ENCODE measurements around the gene TEC.
"Not testable (repeated sequence)": the region's sequence is repeated elsewhere in the genome, so short reads cannot be mapped to it uniquely, and the experiment has no call there.

Gene TEC

DNA sequence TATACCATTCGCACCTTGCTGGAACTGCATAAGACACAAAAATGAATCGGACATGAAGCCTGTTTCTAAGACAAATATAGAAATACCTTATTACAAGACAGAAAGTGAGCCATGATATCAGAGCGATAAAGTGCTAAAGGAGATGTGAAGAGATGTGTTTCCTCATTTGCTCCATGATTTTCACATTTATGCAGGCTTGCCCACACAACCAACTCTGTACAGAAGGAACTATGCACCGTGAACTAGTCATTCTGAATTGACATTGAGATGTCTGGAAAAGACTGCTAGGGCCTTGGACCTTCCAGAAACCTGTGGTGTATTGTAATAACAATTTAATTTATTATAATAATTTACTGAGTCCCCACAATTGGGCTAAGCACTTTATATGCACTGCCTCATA lies 97.0 kb downstream of the TEC start:
- no peaks in the 10 kb centered on the region for H3K27me3 ChIP-seq (ENCODE audit: control insufficient read depth, insufficient read depth, low read length, poor library complexity, severe bottlenecking)
- no peaks in the 10 kb centered on the region for H3K4me1 ChIP-seq (ENCODE audit: control insufficient read depth, insufficient read depth, low read length)
- 64 to 67% methylated on average over 4 of the region's 4 CpGs for WGBS, 2 experiments
- no peak overlapping the region for H3K27ac ChIP-seq (ENCODE audit: insufficient read depth, low read depth, low read length, poor library complexity, severe bottlenecking)
- H3K4me3 ChIP-seq (ENCODE audit: insufficient read depth, low read depth, low read length), result no peak overlapping the region
- no peaks in the 10 kb centered on the region for H3K9me3 ChIP-seq (ENCODE audit: control insufficient read depth, low read length)
- H3K36me3 ChIP-seq (ENCODE audit: control insufficient read depth, insufficient read depth, low read length), result no peaks in the 10 kb centered on the region

- Histone ChIP-seq H3K4me1 (ENCODE audit: control insufficient read depth, insufficient read depth, low read length) (no peaks in the 10 kb centered on the region), H3K27ac (ENCODE audit: insufficient read depth, low read depth, low read length, poor library complexity, severe bottlenecking) (no peak overlapping the region), H3K9me3 (ENCODE audit: control insufficient read depth, low read length) (no peaks in the 10 kb centered on the region), H3K27me3 (ENCODE audit: control insufficient read depth, insufficient read depth, low read length, poor library complexity, severe bottlenecking) (no peaks in the 10 kb centered on the region), H3K4me3 (ENCODE audit: insufficient read depth, low read depth, low read length) (no peak overlapping the region), H3K36me3 (ENCODE audit: control insufficient read depth, insufficient read depth, low read length) (no peaks in the 10 kb centered on the region)
- WGBS, 2 experiments, result 0% methylated on average over 1 of the region's 1 CpG
Measured at GRCh38 chr4:48169636-48170035, 100.0 kb downstream of the TEC start.

DNA sequence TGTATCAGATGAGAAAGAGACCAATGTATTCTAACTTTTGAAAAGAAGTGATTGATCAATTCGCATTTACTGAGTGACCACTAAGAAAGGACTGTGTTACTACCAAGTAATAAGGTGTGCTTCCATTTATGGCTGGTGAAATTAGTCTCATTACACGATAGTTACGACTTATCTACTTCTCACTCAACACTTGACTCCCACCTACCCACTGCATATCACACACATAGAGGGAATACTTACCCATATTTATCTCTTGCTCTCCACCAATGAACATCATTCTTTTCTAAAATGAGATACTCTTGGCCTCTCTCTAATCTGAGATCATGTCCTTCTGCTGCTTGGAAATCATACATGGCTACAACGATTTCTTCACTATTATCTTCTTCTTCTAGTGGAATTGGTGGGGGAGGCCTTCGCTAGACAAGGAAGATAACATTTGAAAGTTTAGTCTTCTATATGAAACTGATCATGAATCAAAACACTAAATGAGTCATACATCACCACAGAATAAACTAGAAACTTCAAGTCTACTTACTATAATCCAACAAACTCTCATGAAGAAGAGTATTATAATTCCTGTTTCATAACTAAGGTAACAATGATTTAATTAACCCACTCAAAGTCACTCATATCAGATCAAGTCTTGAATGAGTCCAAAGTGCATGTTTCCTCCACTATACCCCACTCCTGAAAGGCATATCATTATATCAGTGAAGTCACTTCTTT lies 101.9 kb downstream of the TEC start:
- WGBS, 2 experiments, result 67 to 72% methylated on average over 4 of the region's 5 CpGs
- Histone ChIP-seq H3K27ac (ENCODE audit: insufficient read depth, low read depth, low read length, poor library complexity, severe bottlenecking) (no peak overlapping the region), H3K27me3 (ENCODE audit: control insufficient read depth, insufficient read depth, low read length, poor library complexity, severe bottlenecking) (no peaks in the 10 kb centered on the region), H3K36me3 (ENCODE audit: control insufficient read depth, insufficient read depth, low read length) (no peaks in the 10 kb centered on the region), H3K4me3 (ENCODE audit: insufficient read depth, low read depth, low read length) (no peak overlapping the region), H3K4me1 (ENCODE audit: control insufficient read depth, insufficient read depth, low read length) (no peaks in the 10 kb centered on the region), H3K9me3 (ENCODE audit: control insufficient read depth, low read length) (no peaks in the 10 kb centered on the region)

DNA sequence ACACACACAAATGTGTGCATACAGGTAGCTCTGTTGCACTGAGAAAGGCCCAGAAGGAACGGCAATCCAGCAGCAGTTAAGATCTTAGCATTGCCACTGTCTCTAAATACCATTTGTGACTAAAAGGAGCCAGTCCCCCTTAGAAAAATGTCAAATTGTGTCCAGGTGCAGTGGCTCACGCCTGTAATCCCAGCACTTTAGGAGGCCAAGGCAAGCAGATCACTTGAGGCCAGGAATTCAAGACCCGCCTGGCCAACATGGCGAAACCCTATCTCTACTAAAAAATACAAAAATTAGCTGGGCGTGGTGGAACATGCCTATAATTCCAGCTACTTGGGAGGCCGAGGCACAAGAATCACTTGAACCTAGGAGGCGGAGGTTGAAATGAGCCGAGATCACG lies 105.1 kb downstream of the TEC start:
- not testable (repeated sequence) for H3K27me3 ChIP-seq (ENCODE audit: control insufficient read depth, insufficient read depth, low read length, poor library complexity, severe bottlenecking); H3K36me3 ChIP-seq (ENCODE audit: control insufficient read depth, insufficient read depth, low read length); H3K27ac ChIP-seq (ENCODE audit: insufficient read depth, low read depth, low read length, poor library complexity, severe bottlenecking); H3K9me3 ChIP-seq (ENCODE audit: control insufficient read depth, low read length); H3K4me1 ChIP-seq (ENCODE audit: control insufficient read depth, insufficient read depth, low read length); H3K4me3 ChIP-seq (ENCODE audit: insufficient read depth, low read depth, low read length)
- WGBS, 2 experiments, result 94 to 96% methylated on average over 9 of the region's 9 CpGs

- Histone ChIP-seq H3K27me3 (ENCODE audit: control insufficient read depth, insufficient read depth, low read length, poor library complexity, severe bottlenecking) (no peaks in the 10 kb centered on the region), H3K4me1 (ENCODE audit: control insufficient read depth, insufficient read depth, low read length) (no peaks in the 10 kb centered on the region), H3K4me3 (ENCODE audit: insufficient read depth, low read depth, low read length) (no peak overlapping the region), H3K27ac (ENCODE audit: insufficient read depth, low read depth, low read length, poor library complexity, severe bottlenecking) (no peak overlapping the region), H3K9me3 (ENCODE audit: control insufficient read depth, low read length) (no peaks in the 10 kb centered on the region), H3K36me3 (ENCODE audit: control insufficient read depth, insufficient read depth, low read length) (no peaks in the 10 kb centered on the region)
- WGBS, 2 experiments, result 94 to 100% methylated on average over 1 of the region's 1 CpG
Measured at GRCh38 chr4:48163746-48164145, 105.9 kb downstream of the TEC start.

GRCh38 chr4:48162162-48162561 lies 107.5 kb downstream of the TEC start:
- H3K9me3 ChIP-seq (ENCODE audit: control insufficient read depth, low read length), result no peaks in the 10 kb centered on the region
- no peak overlapping the region for H3K4me3 ChIP-seq (ENCODE audit: insufficient read depth, low read depth, low read length)
- no peaks in the 10 kb centered on the region for H3K27me3 ChIP-seq (ENCODE audit: control insufficient read depth, insufficient read depth, low read length, poor library complexity, severe bottlenecking)
- no peak overlapping the region for H3K27ac ChIP-seq (ENCODE audit: insufficient read depth, low read depth, low read length, poor library complexity, severe bottlenecking)
- 88 to 91% methylated on average over 3 to 4 of the region's 4 CpGs for WGBS, 2 experiments
- no peaks in the 10 kb centered on the region for H3K4me1 ChIP-seq (ENCODE audit: control insufficient read depth, insufficient read depth, low read length)
- H3K36me3 ChIP-seq (ENCODE audit: control insufficient read depth, insufficient read depth, low read length), result no peaks in the 10 kb centered on the region

- Histone ChIP-seq H3K27ac (ENCODE audit: insufficient read depth, low read depth, low read length, poor library complexity, severe bottlenecking) (no peak overlapping the region), H3K36me3 (ENCODE audit: control insufficient read depth, insufficient read depth, low read length) (no peaks in the 10 kb centered on the region), H3K9me3 (ENCODE audit: control insufficient read depth, low read length) (peaks cover 3% of the 10 kb centered on the region), H3K4me3 (ENCODE audit: insufficient read depth, low read depth, low read length) (no peak overlapping the region), H3K4me1 (ENCODE audit: control insufficient read depth, insufficient read depth, low read length) (no peaks in the 10 kb centered on the region), H3K27me3 (ENCODE audit: control insufficient read depth, insufficient read depth, low read length, poor library complexity, severe bottlenecking) (no peaks in the 10 kb centered on the region)
- 60 to 63% methylated on average over 3 of the region's 3 CpGs for WGBS, 2 experiments
Measured at GRCh38 chr4:48157271-48157670, 112.4 kb downstream of the TEC start.

DNA sequence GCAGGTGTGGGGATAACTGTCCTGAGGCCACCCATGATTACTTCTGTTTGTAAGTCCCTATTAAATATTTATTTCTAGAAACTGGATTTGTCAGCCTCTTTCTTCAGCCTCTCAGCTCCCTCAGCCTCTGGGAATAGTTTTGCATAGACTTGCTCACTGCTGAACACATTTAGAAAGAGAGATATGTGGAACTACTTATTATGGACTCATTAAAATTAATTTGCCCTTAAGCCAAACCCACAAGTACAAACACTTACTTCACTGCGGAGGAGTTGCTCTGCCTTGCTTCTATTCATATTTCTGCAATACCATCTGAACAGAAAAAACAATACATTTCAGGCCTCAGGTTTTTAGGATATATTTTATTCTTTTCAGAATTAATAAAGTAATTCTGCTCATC lies 113.2 kb downstream of the TEC start:
- H3K9me3 ChIP-seq (ENCODE audit: control insufficient read depth, low read length), result peaks cover 3% of the 10 kb centered on the region

DNA sequence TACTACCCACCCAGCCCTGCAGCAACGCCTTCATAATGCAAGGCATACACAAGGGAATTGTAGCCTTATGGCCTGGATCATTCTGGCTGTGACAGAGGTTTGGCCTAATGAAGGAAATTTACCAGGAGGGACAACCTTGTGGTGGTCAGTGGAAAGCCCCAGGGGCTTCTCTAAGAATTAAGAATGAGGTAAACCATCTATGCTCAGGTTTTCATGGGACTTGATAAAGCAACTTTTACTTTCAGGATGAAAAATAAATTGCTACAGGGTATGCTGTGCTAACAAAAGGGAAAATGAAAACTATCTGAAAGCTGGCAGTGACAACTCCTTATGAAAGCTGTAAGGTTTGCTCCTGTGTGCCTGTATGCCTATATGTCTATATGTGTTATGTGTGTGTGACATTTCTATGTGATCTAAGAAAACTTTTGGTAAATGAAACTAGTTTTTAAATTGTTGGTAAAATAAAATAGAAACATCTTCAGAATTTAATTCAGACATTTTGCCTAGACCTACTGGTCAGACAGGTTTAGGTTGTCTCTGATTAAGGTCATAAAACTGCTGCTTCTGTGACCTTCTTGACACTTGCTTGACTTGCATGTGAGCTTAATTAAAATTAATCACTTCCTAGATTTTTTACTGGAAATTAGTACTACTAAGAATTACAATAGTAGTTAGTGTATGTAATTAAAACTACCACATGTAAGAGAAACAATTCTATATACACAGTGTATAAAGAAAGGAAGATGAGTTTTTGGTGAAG lies 115.7 kb downstream of the TEC start:
- Histone ChIP-seq H3K27me3 (ENCODE audit: control insufficient read depth, insufficient read depth, low read length, poor library complexity, severe bottlenecking) (no peaks in the 10 kb centered on the region), H3K27ac (ENCODE audit: insufficient read depth, low read depth, low read length, poor library complexity, severe bottlenecking) (no peak overlapping the region), H3K4me1 (ENCODE audit: control insufficient read depth, insufficient read depth, low read length) (no peaks in the 10 kb centered on the region), H3K36me3 (ENCODE audit: control insufficient read depth, insufficient read depth, low read length) (no peaks in the 10 kb centered on the region), H3K9me3 (ENCODE audit: control insufficient read depth, low read length) (peaks cover 3% of the 10 kb centered on the region), H3K4me3 (ENCODE audit: insufficient read depth, low read depth, low read length) (no peak overlapping the region)
- 90 to 95% methylated on average over 1 of the region's 1 CpG for WGBS, 2 experiments

More for the DNA sequence above, 113.2 kb downstream of the TEC start:
- Histone ChIP-seq H3K4me1 (ENCODE audit: control insufficient read depth, insufficient read depth, low read length) (no peaks in the 10 kb centered on the region), H3K27ac (ENCODE audit: insufficient read depth, low read depth, low read length, poor library complexity, severe bottlenecking) (no peak overlapping the region), H3K4me3 (ENCODE audit: insufficient read depth, low read depth, low read length) (no peak overlapping the region), H3K36me3 (ENCODE audit: control insufficient read depth, insufficient read depth, low read length) (no peaks in the 10 kb centered on the region), H3K27me3 (ENCODE audit: control insufficient read depth, insufficient read depth, low read length, poor library complexity, severe bottlenecking) (no peaks in the 10 kb centered on the region)
- 93 to 100% methylated on average over 1 of the region's 1 CpG for WGBS, 2 experiments

GRCh38 chr4:48152259-48152658 lies 117.4 kb downstream of the TEC start:
- H3K36me3 ChIP-seq (ENCODE audit: control insufficient read depth, insufficient read depth, low read length), result no peaks in the 10 kb centered on the region
- 85 to 87% methylated on average over 3 to 4 of the region's 5 CpGs for WGBS, 2 experiments
- H3K27me3 ChIP-seq (ENCODE audit: control insufficient read depth, insufficient read depth, low read length, poor library complexity, severe bottlenecking), result no peaks in the 10 kb centered on the region
- H3K27ac ChIP-seq (ENCODE audit: insufficient read depth, low read depth, low read length, poor library complexity, severe bottlenecking), result no peak overlapping the region
- no peak overlapping the region for H3K4me3 ChIP-seq (ENCODE audit: insufficient read depth, low read depth, low read length)
- H3K4me1 ChIP-seq (ENCODE audit: control insufficient read depth, insufficient read depth, low read length), result no peaks in the 10 kb centered on the region
- peaks cover 3% of the 10 kb centered on the region for H3K9me3 ChIP-seq (ENCODE audit: control insufficient read depth, low read length)
